Colonic mucosa (tissue), 4 donors: ENCODE data around the gene SLC6A13. TPM values are rescaled to one million over a fixed set of nuclear protein-coding genes. Genes with fewer than 3 reads are reported as not detected.

Experiments used
- DNase-seq: peaks from one replicate; pipeline ENCODE4 v3.0.0-alpha.2; 2020
- H3K27ac ChIP-seq: fragments of 200-600 bp; one replicate; pipeline ENCODE4 v1.8.0; 2021
- H3K27me3 ChIP-seq: fragments of 200-600 bp; one replicate; pipeline ENCODE4 v1.8.0; 2021
- H3K36me3 ChIP-seq: fragments of 200-600 bp; one replicate; pipeline ENCODE4 v1.8.0; 2021
- H3K4me1 ChIP-seq: fragments of 200-600 bp; one replicate; pipeline ENCODE4 v1.8.0; 2021; ENCODE audit warnings: mild to moderate bottlenecking
- H3K4me3 ChIP-seq: fragments of 200-600 bp; one replicate; pipeline ENCODE4 v1.8.0; 2021
- H3K9ac ChIP-seq, 2 donors: one replicate each; pipeline ENCODE4 v1.7.0; 2013; ENCODE audit warnings: control low read depth in 2 of 2, low read depth in 2 of 2, low read length in 2 of 2
- H3K9me3 ChIP-seq: fragments of 200-600 bp; one replicate; pipeline ENCODE4 v1.8.0; 2021
- intact Hi-C: fragments of 100-400 bp; cut with DNase I; formaldehyde crosslinking; loops from one replicate; pipeline ENCODE4 v1.14.1; 2022
- total RNA-seq, 2 donors: library from RNA; stranded (reverse); fragmentation: NEBNext Ultra II Directional in 1 of 2; extraction: Animal tissue kit (Norgen Biotek cat#: 25700) in 1 of 2; gene quantifications; one replicate each; pipeline ENCODE4 v1.2.1, GENCODE V29; 2021
- TF ChIP-seq, protein P1 (sequence below): fragments of 200-600 bp; IDR thresholded peaks from one replicate; pipeline ENCODE4 v1.8.0; 2022; ENCODE audit warnings: antibody characterized with exemption, mild to moderate bottlenecking
- donor health status: healthy.
- donor health status: DM: no; HTN: no; CAD: no.
- donor health status: DM: no; HTN: no; CAD: no.

The SLC6A13 gene
- total RNA-seq, 2 donors from 2014 or later = not detected

GRCh38 chr12:177336-177979, 85.2 kb downstream of the SLC6A13 start:
- H3K4me1 ChIP-seq = no peaks in the 10 kb centered on the region
- no peak overlapping the region for H3K4me3 ChIP-seq
- H3K27me3 ChIP-seq = no peaks in the 10 kb centered on the region
- TF ChIP-seq, protein P1, sequence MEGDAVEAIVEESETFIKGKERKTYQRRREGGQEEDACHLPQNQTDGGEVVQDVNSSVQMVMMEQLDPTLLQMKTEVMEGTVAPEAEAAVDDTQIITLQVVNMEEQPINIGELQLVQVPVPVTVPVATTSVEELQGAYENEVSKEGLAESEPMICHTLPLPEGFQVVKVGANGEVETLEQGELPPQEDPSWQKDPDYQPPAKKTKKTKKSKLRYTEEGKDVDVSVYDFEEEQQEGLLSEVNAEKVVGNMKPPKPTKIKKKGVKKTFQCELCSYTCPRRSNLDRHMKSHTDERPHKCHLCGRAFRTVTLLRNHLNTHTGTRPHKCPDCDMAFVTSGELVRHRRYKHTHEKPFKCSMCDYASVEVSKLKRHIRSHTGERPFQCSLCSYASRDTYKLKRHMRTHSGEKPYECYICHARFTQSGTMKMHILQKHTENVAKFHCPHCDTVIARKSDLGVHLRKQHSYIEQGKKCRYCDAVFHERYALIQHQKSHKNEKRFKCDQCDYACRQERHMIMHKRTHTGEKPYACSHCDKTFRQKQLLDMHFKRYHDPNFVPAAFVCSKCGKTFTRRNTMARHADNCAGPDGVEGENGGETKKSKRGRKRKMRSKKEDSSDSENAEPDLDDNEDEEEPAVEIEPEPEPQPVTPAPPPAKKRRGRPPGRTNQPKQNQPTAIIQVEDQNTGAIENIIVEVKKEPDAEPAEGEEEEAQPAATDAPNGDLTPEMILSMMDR = no peak
- no peaks in the 10 kb centered on the region for H3K36me3 ChIP-seq
- intact Hi-C loops = no loop called here
- DNase-seq = no peak
- no peak overlapping the region for H3K27ac ChIP-seq
- H3K9ac ChIP-seq = no peak overlapping the region
- no peaks in the 10 kb centered on the region for H3K9me3 ChIP-seq

- no peaks in the 10 kb centered on the region for H3K36me3 ChIP-seq
- no peaks in the 10 kb centered on the region for H3K27me3 ChIP-seq
- intact Hi-C loops = no loop called here
- no peaks in the 10 kb centered on the region for H3K9me3 ChIP-seq
- TF ChIP-seq, protein P1 = no peak
- peak; percentile 68 for DNase-seq
- no peak overlapping the region for H3K9ac ChIP-seq
- no peak overlapping the region for H3K27ac ChIP-seq
- no peak overlapping the region for H3K4me3 ChIP-seq
- no peaks in the 10 kb centered on the region for H3K4me1 ChIP-seq
These were observed 86.1 kb downstream of the SLC6A13 start for GRCh38 chr12:176321-177181.

GRCh38 chr12:175759-176158, 86.9 kb downstream of the SLC6A13 start:
- Histone ChIP-seq H3K36me3 (no peaks in the 10 kb centered on the region), H3K4me1 (no peaks in the 10 kb centered on the region), H3K27me3 (no peaks in the 10 kb centered on the region), H3K9me3 (no peaks in the 10 kb centered on the region), H3K9ac (no peak overlapping the region), H3K4me3 (no peak overlapping the region), H3K27ac (no peak overlapping the region)
- intact Hi-C loops = no loop called here
- TF ChIP-seq, protein P1 = no peak
- no peak for DNase-seq

GRCh38 chr12:175250-175649, 87.4 kb downstream of the SLC6A13 start:
- no peaks in the 10 kb centered on the region for H3K27me3 ChIP-seq
- TF ChIP-seq, protein P1 = no peak

GRCh38 chr12:174596-174995, 88.0 kb downstream of the SLC6A13 start:
- TF ChIP-seq, protein P1 = no peak
- H3K4me1 ChIP-seq = no peaks in the 10 kb centered on the region

More at GRCh38 chr12:175250-175649, 87.4 kb downstream of the SLC6A13 start:
- H3K36me3 ChIP-seq = no peaks in the 10 kb centered on the region
- DNase-seq = no peak
- H3K4me3 ChIP-seq = no peak overlapping the region
- no peaks in the 10 kb centered on the region for H3K9me3 ChIP-seq
- no peak overlapping the region for H3K27ac ChIP-seq
- intact Hi-C loops = no loop called here
- H3K4me1 ChIP-seq = no peaks in the 10 kb centered on the region
- H3K9ac ChIP-seq = no peak overlapping the region

More at GRCh38 chr12:174596-174995, 88.0 kb downstream of the SLC6A13 start:
- Histone ChIP-seq H3K27me3 (no peaks in the 10 kb centered on the region), H3K27ac (no peak overlapping the region), H3K9ac (no peak overlapping the region), H3K9me3 (no peaks in the 10 kb centered on the region), H3K36me3 (no peaks in the 10 kb centered on the region), H3K4me3 (no peak overlapping the region)
- intact Hi-C loops = no loop called here
- no peak for DNase-seq
